PC-9 (cell line): ENCODE measurements around the gene PNPO. TPM values are rescaled to one million over a fixed set of nuclear protein-coding genes. Genes with fewer than 3 reads are reported as not detected.

ENCODE experiments used
- BruUV-seq: library from RNA; stranded (reverse); fragments of 400-500 nt; replicated peaks from 2 replicates; lab custom pipeline; 2021; lab: Mats Ljungman, UMichigan
- CTCF ChIA-PET: fragments of 300-600 bp; sonication (Branson Sonifier 250); formaldehyde crosslinking; loops from one replicate; lab custom pipeline; 2022; ENCODE audit warnings: antibody characterized with exemption; lab: Charles Lee
- POLR2A ChIA-PET: fragments of 300-600 bp; sonication (Branson Sonifier 250); formaldehyde crosslinking; loops from one replicate; lab custom pipeline; 2022; ENCODE audit warnings: antibody characterized with exemption; ENCODE audit not compliant: unreplicated experiment; lab: Charles Lee
- DNase-seq, 2 experiments: peaks; one replicate each; pipeline versions ENCODE4 v3.0.0 to v3.0.0-alpha.2; 2015 to 2022; ENCODE audit warnings: mixed read lengths in 1 of 2
- H2AFZ ChIP-seq: fragments of 200-600 bp; sonication (generic); 2 replicates; pipeline ENCODE4 v1.8.1; 2017; ENCODE audit warnings: antibody characterized with exemption
- H3F3A ChIP-seq: fragments of 200-600 bp; sonication (generic); 2 replicates; pipeline ENCODE4 v1.8.1; 2017; ENCODE audit warnings: antibody characterized with exemption, mild to moderate bottlenecking, low read depth; ENCODE audit not compliant: insufficient read depth
- H3K27ac ChIP-seq: fragments of 200-600 bp; sonication (generic); 2 replicates; pipeline ENCODE4 v1.6.1; 2016; ENCODE audit warnings: mixed run types
- H3K27me3 ChIP-seq: fragments of 200-600 bp; sonication (generic); 2 replicates; pipeline ENCODE4 v1.6.1; 2016; ENCODE audit warnings: low read depth, mixed run types; ENCODE audit not compliant: insufficient read depth
- H3K36me3 ChIP-seq: fragments of 200-600 bp; sonication (generic); 2 replicates; pipeline ENCODE4 v1.6.1; 2016; ENCODE audit warnings: low read depth, mixed run types
- H3K4me1 ChIP-seq: fragments of 200-600 bp; sonication (generic); replicated peaks from 2 replicates; pipeline ENCODE4 v1.6.1; 2016; ENCODE audit warnings: mixed run types; ENCODE audit not compliant: insufficient read depth
- H3K4me2 ChIP-seq: fragments of 200-600 bp; sonication (generic); 2 replicates; pipeline ENCODE4 v1.6.1; 2017; ENCODE audit warnings: mixed run types
- H3K4me3 ChIP-seq: fragments of 200-600 bp; sonication (generic); 2 replicates; pipeline ENCODE4 v1.6.1; 2016; ENCODE audit warnings: mixed run types
- H3K79me2 ChIP-seq: fragments of 200-600 bp; sonication (generic); 2 replicates; pipeline ENCODE4 v1.6.1; 2017; ENCODE audit warnings: low read depth, mixed run types
- H3K9me2 ChIP-seq: fragments of 200-600 bp; sonication (generic); 2 replicates; pipeline ENCODE4 v1.8.1; 2017; ENCODE audit warnings: mild to moderate bottlenecking; ENCODE audit not compliant: insufficient read depth
- H3K9me3 ChIP-seq: fragments of 200-600 bp; sonication (generic); 2 replicates; pipeline ENCODE4 v1.8.1; 2016; ENCODE audit warnings: low read depth; ENCODE audit not compliant: insufficient read depth
- H4K20me1 ChIP-seq: fragments of 200-600 bp; sonication (generic); 2 replicates; pipeline ENCODE4 v1.8.1; 2017; ENCODE audit not compliant: insufficient read depth
- EZH2 ChIP-seq: fragments of 200-600 bp; sonication (generic); IDR thresholded peaks from 2 replicates; pipeline ENCODE4 v1.8.0; 2017; ENCODE audit warnings: antibody characterized with exemption, low read depth
- intact Hi-C: fragments of 100-400 bp; cut with micrococcal nuclease; formaldehyde crosslinking; loops from one replicate; pipeline ENCODE4 v1.10.0; 2022; ENCODE audit not compliant: unreplicated experiment
- total RNA-seq: library from RNA; stranded (reverse); gene quantifications from 2 replicates; pipeline ENCODE4 v1.2.3, GENCODE V29; 2021
- TF ChIP-seq, protein P1 (sequence below): fragments of 200-600 bp; sonication (generic); conservative IDR thresholded peaks from 2 replicates; pipeline ENCODE4 v1.6.1; 2017; ENCODE audit warnings: mixed run types, antibody characterized with exemption, mild to moderate bottlenecking, moderate library complexity

Gene PNPO
- total RNA-seq, 1 experiment from 2014 or later: 40.2 TPM

DNA sequence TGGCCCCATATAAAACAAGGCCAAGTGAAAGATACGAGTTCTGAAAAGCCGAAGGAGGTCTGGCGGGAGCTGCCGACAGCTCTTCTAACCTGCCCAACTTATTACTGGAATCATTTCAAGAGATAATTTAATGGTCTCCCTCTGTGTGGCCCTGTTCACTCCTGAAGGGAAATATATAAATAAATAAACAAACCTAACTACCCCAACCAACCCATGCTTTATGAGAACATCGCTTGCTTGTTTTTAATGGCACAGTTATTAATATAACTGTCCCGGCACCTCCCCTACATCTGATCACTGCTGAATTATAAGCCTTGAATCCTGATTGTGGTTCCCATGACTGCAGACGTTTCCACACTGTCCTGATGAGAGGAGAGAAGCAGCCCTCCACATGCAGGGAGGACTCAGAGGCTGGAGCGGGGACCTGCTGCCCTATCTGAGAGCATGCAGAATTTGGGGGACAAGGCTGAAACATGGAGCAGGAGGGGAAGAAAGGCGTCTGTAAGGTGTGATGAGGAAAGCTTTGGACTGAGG is 51.7 kb downstream of the PNPO start:
- no peak overlapping the region for H3K27ac ChIP-seq
- no TSS peak for BruUV-seq
- H3K27me3 ChIP-seq: no peaks in the 10 kb centered on the region
- H3K4me3 ChIP-seq: no peak overlapping the region
- H3K79me2 ChIP-seq: no peaks in the 10 kb centered on the region
- no peak overlapping the region for H3K4me2 ChIP-seq
- H3K9me2 ChIP-seq: no peaks in the 10 kb centered on the region
- H2AFZ ChIP-seq: no peak overlapping the region
- DNase-seq: no peak
- H3K36me3 ChIP-seq: no peaks in the 10 kb centered on the region
- H3K9me3 ChIP-seq: no peaks in the 10 kb centered on the region
- ChIA-PET CTCF (no interaction called here), POLR2A (no interaction called here)
- TF ChIP-seq, protein P1, sequence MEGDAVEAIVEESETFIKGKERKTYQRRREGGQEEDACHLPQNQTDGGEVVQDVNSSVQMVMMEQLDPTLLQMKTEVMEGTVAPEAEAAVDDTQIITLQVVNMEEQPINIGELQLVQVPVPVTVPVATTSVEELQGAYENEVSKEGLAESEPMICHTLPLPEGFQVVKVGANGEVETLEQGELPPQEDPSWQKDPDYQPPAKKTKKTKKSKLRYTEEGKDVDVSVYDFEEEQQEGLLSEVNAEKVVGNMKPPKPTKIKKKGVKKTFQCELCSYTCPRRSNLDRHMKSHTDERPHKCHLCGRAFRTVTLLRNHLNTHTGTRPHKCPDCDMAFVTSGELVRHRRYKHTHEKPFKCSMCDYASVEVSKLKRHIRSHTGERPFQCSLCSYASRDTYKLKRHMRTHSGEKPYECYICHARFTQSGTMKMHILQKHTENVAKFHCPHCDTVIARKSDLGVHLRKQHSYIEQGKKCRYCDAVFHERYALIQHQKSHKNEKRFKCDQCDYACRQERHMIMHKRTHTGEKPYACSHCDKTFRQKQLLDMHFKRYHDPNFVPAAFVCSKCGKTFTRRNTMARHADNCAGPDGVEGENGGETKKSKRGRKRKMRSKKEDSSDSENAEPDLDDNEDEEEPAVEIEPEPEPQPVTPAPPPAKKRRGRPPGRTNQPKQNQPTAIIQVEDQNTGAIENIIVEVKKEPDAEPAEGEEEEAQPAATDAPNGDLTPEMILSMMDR: no peak
- no peak for TF ChIP-seq EZH2
- H3K4me1 ChIP-seq: no peaks in the 10 kb centered on the region
- H3F3A ChIP-seq: 0 out of 2 replicates have a peak, but pooled peaks cover 7% of the 10 kb centered on the region
- H4K20me1 ChIP-seq: no peaks in the 10 kb centered on the region
- intact Hi-C loops: no loop called here

DNA sequence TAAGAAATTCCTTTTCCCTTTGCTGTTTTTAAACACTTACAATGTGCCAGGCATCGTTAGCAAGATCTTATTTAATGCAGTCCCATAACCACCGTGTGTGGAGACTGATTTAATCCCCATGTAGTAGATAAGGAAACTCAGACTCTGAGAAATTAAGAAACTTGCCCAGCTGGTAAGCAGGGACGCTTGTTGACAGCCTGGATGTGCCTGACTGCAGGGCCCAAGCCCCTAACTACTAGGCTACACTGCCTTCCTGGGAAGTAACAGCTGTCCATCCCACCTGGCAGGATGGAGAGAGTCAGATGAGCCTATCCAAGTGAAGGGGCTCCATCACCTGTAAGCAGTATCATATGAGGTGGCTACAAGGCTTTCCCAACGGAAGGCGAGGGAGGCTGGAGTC is 52.6 kb downstream of the PNPO start:
- Histone ChIP-seq H3F3A (0 out of 2 replicates have a peak, but pooled peaks cover 7% of the 10 kb centered on the region), H3K79me2 (no peaks in the 10 kb centered on the region), H3K4me3 (no peak overlapping the region), H2AFZ (no peak overlapping the region), H3K36me3 (no peaks in the 10 kb centered on the region), H3K27ac (no peak overlapping the region), H3K27me3 (no peaks in the 10 kb centered on the region), H3K4me2 (no peak overlapping the region), H3K4me1 (no peaks in the 10 kb centered on the region), H4K20me1 (no peaks in the 10 kb centered on the region), H3K9me2 (no peaks in the 10 kb centered on the region), H3K9me3 (no peaks in the 10 kb centered on the region)
- BruUV-seq: no TSS peak
- intact Hi-C loops: no loop called here
- no peak for TF ChIP-seq EZH2
- TF ChIP-seq, protein P1: no peak
- ChIA-PET POLR2A (no interaction called here), CTCF (no interaction called here)
- DNase-seq: no peak

DNA sequence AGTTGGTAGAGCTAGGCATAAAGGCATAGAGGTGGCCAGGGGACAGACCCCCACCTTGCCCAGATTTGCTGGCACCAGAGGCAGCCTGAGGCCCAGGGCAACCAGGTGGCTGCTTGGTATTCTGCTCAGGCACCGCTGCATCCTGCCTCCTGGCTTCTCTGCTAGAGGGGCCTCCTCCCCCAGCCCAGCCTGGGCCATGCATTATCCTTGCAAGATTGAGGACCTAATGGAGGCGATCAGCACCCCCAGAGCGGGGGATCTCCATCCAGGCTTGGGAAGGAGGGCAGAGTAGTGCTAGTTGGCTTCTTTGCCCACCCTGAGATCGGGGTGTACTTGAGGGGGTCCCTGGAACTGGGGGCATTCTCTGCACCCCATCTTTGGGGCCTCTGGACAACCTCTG is 53.4 kb downstream of the PNPO start:
- no peak for TF ChIP-seq EZH2
- TF ChIP-seq, protein P1: no peak
- Histone ChIP-seq H4K20me1 (no peaks in the 10 kb centered on the region), H3K4me3 (no peak overlapping the region), H3F3A (no peaks in the 10 kb centered on the region), H3K9me2 (no peaks in the 10 kb centered on the region), H3K27me3 (no peaks in the 10 kb centered on the region), H2AFZ (no peak overlapping the region), H3K79me2 (no peaks in the 10 kb centered on the region), H3K9me3 (no peaks in the 10 kb centered on the region), H3K4me2 (no peak overlapping the region), H3K27ac (no peak overlapping the region), H3K36me3 (no peaks in the 10 kb centered on the region), H3K4me1 (no peaks in the 10 kb centered on the region)
- BruUV-seq: no TSS peak
- CTCF ChIA-PET: no interaction called here
- DNase-seq: no peak
- intact Hi-C loops: no loop called here
- POLR2A ChIA-PET: no interaction called here
